HG02973 (cell line): Measurements from ENCODE around the gene SLC28A1.
"Not testable (repeated sequence)": the region's sequence is repeated elsewhere in the genome, so short reads cannot be mapped to it uniquely, and the experiment has no call there.

ENCODE experiments used
- ATAC-seq: cut with Tn5 transposase; IDR thresholded peaks from one replicate; pipeline ENCODE4 v1.9.1; 2021; ENCODE audit warnings: moderate library complexity; ENCODE audit not compliant: unreplicated experiment

Gene SLC28A1

GRCh38 chr15:84961707-84962106, 77.2 kb downstream of the SLC28A1 start:
- no peak for ATAC-seq

GRCh38 chr15:84962955-84963354, 78.5 kb downstream of the SLC28A1 start:
- ATAC-seq: no peak

GRCh38 chr15:84967380-84967779, 82.9 kb downstream of the SLC28A1 start:
- ATAC-seq: no peak

GRCh38 chr15:84968301-84968700, 83.8 kb downstream of the SLC28A1 start:
- ATAC-seq: no peak

- ATAC-seq: no peak
Measured at GRCh38 chr15:84969257-84969656, 84.8 kb downstream of the SLC28A1 start.

GRCh38 chr15:84970843-84971242, 86.4 kb downstream of the SLC28A1 start:
- no peak for ATAC-seq

GRCh38 chr15:84973492-84974460, 89.3 kb downstream of the SLC28A1 start:
- ATAC-seq: no peak

- ATAC-seq: no peak
Measured at GRCh38 chr15:84975871-84976351, 91.4 kb downstream of the SLC28A1 start.

- no peak for ATAC-seq
Measured at GRCh38 chr15:84976746-84977345, 92.4 kb downstream of the SLC28A1 start.

GRCh38 chr15:84979651-84980050, 95.2 kb downstream of the SLC28A1 start:
- ATAC-seq: no peak

GRCh38 chr15:84980196-84981053, 96.0 kb downstream of the SLC28A1 start:
- ATAC-seq: peak; percentile 50

- peak; percentile 69 for ATAC-seq
Measured at GRCh38 chr15:84981054-84981710, 96.7 kb downstream of the SLC28A1 start.

- ATAC-seq: peak; percentile 17
Measured at GRCh38 chr15:84981711-84982300, 97.3 kb downstream of the SLC28A1 start, which contains the start of gene PDE8A. Gene PDE8A (plus strand): TSS chr15:84981856. CDS start chr15:84982163, 307 bp downstream.

GRCh38 chr15:84982301-84982920, 97.9 kb downstream of the SLC28A1 start:
- no peak for ATAC-seq

- no peak for ATAC-seq
Measured at GRCh38 chr15:84983294-84983693, 98.8 kb downstream of the SLC28A1 start.

GRCh38 chr15:84983711-84984110, 99.2 kb downstream of the SLC28A1 start:
- ATAC-seq: no peak

- no peak for ATAC-seq
Measured at GRCh38 chr15:84985158-84985557, 100.7 kb downstream of the SLC28A1 start.

- not testable (repeated sequence) for ATAC-seq
Measured at GRCh38 chr15:84987351-84987750, 102.9 kb downstream of the SLC28A1 start.

GRCh38 chr15:84987949-84988624, 103.6 kb downstream of the SLC28A1 start:
- ATAC-seq: no peak
